Measurements from ENCODE around the gene ARPC5. TPM values are rescaled to one million over a fixed set of nuclear protein-coding genes. Genes with fewer than 3 reads are reported as not detected.
"Not testable (repeated sequence)": the region's sequence is repeated elsewhere in the genome, so short reads cannot be mapped to it uniquely, and the experiment has no call there.

The ARPC5 gene
- total and polyA plus RNA-seq, 8 donors: 17.5 to 68.0 (median 32.3) TPM

DNA sequence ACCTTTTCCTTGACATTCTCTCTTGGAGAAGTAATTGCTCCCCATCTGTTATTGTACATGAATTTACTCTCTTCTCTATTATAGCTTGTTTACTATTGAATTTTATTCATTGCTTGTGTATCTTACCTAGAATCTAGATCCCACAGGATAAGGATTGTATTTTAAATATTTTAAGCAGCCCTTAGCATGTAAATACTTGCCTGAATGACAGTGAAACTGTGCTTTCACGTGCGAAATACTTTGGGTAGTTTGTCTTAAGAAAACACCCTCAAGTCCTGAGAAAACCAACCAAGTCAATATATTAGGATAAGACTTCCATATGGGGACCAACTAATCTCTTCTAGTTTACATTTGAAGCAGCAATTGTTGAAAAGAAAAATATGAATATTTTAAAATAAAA, 15.3 kb downstream of the ARPC5 start:
- no peaks in the 10 kb centered on the region for H3K36me3 ChIP-seq
- ATAC-seq: no peak
- DNase-seq: no peak
- no peaks in the 10 kb centered on the region for H3K27me3 ChIP-seq
- peaks cover 0 to 4% (median 0%) of the 10 kb centered on the region in 3 donors for H3K4me1 ChIP-seq
- FAIRE-seq: no peak
- intact Hi-C loops (cut with DNase I): loop anchor here in 1 of 3 donors (10.0 kb wide), 1 partner anchor 136 kb away; no protein-coding TSS in a partner anchor
- H3K27ac ChIP-seq: no peak overlapping the region
- TF ChIP-seq, protein P1, sequence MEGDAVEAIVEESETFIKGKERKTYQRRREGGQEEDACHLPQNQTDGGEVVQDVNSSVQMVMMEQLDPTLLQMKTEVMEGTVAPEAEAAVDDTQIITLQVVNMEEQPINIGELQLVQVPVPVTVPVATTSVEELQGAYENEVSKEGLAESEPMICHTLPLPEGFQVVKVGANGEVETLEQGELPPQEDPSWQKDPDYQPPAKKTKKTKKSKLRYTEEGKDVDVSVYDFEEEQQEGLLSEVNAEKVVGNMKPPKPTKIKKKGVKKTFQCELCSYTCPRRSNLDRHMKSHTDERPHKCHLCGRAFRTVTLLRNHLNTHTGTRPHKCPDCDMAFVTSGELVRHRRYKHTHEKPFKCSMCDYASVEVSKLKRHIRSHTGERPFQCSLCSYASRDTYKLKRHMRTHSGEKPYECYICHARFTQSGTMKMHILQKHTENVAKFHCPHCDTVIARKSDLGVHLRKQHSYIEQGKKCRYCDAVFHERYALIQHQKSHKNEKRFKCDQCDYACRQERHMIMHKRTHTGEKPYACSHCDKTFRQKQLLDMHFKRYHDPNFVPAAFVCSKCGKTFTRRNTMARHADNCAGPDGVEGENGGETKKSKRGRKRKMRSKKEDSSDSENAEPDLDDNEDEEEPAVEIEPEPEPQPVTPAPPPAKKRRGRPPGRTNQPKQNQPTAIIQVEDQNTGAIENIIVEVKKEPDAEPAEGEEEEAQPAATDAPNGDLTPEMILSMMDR (IDR thresholded peaks at IDR 0.05): no peak
- 59 to 84% methylated on average over 2 of the region's 2 CpGs for WGBS, 2 donors
- no peaks in the 10 kb centered on the region for H3K9me3 ChIP-seq
- no peak overlapping the region for H3K4me3 ChIP-seq

DNA sequence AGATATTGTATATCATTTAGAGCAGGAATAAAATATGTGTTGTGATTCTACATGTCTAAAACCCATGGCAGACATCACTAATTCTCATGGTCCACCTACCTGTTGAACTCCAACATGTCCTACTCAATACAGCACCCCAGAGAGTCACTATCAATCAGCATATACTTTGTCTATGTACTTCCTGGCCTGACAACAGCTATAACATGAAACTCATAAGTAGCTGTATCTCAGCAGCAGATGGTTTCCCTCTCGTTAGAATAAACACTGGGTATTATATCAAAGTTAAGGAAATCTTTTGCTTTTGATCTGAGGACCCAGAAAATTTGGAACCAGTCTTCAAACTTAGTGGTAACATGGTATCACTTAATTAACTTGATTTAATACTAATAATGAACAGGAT, 15.8 kb downstream of the ARPC5 start:
- Histone ChIP-seq H3K36me3 (no peaks in the 10 kb centered on the region), H3K4me3 (no peak overlapping the region), H3K27ac (no peak overlapping the region), H3K4me1 (peaks cover 0 to 4% (median 0%) of the 10 kb centered on the region in 3 donors), H3K9me3 (no peaks in the 10 kb centered on the region), H3K27me3 (no peaks in the 10 kb centered on the region)
- FAIRE-seq (no peak), DNase-seq (no peak), ATAC-seq (no peak)
- TF ChIP-seq, protein P1 (IDR thresholded peaks at IDR 0.05): no peak
- intact Hi-C loops (cut with DNase I): loop anchor here in 1 of 3 donors (10.0 kb wide), 1 partner anchor 135 kb away; no protein-coding TSS in a partner anchor
- WGBS, 2 donors: 67 to 70% methylated on average over 1 of the region's 1 CpG

DNA sequence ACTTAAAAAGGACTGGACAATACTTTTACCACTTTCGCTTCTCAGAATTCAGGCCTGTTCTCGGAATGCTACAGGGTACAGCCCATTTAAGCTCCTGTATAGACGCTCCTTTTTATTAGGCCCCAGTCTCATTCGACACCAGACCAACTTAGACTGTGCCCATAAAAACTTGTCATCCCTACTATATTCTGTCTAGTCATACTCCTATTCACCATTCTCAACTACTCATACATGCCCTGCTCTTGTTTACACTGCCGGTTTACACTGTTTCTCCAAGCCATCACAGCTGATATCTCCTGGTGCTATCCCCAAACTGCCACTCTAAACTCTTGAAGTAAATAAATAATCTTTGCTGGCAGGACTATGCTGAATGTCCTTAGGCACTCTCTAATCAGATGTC, 17.4 kb downstream of the ARPC5 start:
- H3K36me3 ChIP-seq; H3K27me3 ChIP-seq; H3K4me3 ChIP-seq; H3K27ac ChIP-seq; ATAC-seq; DNase-seq; FAIRE-seq; H3K9me3 ChIP-seq; intact Hi-C loops (cut with DNase I); H3K4me1 ChIP-seq: not testable (repeated sequence)
- 73 to 89% methylated on average over 4 to 5 of the region's 5 CpGs for WGBS, 2 donors

DNA sequence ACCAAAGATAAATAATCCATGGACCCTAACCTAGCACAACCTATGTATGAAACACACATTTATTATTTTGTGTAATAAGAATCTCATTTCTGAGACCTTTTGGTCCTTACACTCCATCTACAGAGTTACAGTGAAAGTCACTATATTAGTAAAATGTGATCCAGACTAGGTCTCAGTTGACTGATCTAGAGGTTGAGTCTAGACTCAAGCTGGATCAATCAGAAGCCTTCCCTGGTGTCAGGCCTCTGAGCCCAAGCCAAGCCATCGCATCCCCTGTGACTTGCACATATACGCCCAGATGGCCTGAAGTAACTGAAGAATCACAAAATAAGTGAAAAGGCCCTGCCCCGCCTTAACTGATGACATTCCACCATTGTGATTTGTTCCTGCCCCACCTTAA, 22.6 kb downstream of the ARPC5 start:
- FAIRE-seq; H3K27me3 ChIP-seq; H3K36me3 ChIP-seq; H3K4me3 ChIP-seq; H3K9me3 ChIP-seq; ATAC-seq; DNase-seq; intact Hi-C loops (cut with DNase I); H3K4me1 ChIP-seq; H3K27ac ChIP-seq: not testable (repeated sequence)
- WGBS, 2 donors: 86 to 100% methylated on average over 2 to 3 of the region's 3 CpGs

DNA sequence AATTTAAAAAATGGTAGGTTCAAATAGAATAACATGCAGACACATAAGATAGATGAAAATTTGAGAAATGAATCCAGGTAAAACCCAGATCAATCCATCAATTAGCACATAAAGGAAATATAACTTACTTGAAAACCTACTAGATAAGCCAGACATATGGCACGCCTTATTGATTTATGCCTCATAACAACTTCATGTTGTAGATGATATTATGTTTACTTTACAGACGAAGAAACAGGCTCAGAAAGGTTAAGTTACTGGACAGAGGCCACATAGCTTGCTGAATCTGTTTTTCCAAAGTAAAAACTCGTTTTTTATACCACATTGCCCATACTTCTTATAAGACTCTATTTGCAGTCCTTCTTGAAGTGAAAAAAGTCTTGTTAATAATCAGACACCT, 23.2 kb downstream of the ARPC5 start:
- Histone ChIP-seq H3K27ac (no peak overlapping the region), H3K27me3 (no peaks in the 10 kb centered on the region), H3K9me3 (no peaks in the 10 kb centered on the region), H3K4me1 (no peaks in the 10 kb centered on the region), H3K36me3 (no peaks in the 10 kb centered on the region), H3K4me3 (no peak overlapping the region)
- no peak for ATAC-seq
- intact Hi-C loops (cut with DNase I): no loop called here
- WGBS, 2 donors: 52 to 67% methylated on average over 3 of the region's 3 CpGs
- FAIRE-seq: no peak
- TF ChIP-seq, protein P1 (IDR thresholded peaks at IDR 0.05): no peak
- no peak for DNase-seq

DNA sequence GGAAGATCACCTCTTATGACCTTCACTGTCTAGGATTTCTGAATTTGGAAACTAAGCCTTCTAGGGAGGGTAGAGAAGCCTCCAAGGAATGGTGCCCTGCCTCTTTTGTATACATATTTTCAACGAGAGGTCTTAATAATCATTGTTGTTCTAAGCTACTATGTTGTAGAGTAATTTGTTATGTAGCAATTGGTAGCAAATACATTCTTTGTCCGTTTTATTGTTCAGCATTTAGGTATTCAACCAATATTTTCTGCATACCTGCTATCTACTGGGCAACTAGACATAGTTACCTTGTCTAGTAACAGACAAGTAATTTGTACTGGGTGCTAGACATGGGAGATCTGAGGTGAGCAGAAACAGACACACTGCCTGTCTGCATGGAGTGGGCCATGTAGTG, 24.6 kb downstream of the ARPC5 start:
- no peaks in the 10 kb centered on the region for H3K36me3 ChIP-seq
- H3K4me1 ChIP-seq: no peaks in the 10 kb centered on the region
- TF ChIP-seq, protein P1 (IDR thresholded peaks at IDR 0.05): no peak
- H3K4me3 ChIP-seq: no peak overlapping the region
- no peaks in the 10 kb centered on the region for H3K9me3 ChIP-seq
- H3K27ac ChIP-seq: no peak overlapping the region
- DNase-seq (no peak), FAIRE-seq (no peak), ATAC-seq (no peak)
- intact Hi-C loops (cut with DNase I): no loop called here
- WGBS, 2 donors: 29 to 37% methylated on average over 2 of the region's 2 CpGs
- H3K27me3 ChIP-seq: no peaks in the 10 kb centered on the region

All from pancreas (tissue), 10 donors.